Measurements from ENCODE around the gene APOL3.
A peak's percentile ranks its signal among the peaks of the same experiment; 100 is the strongest.

DNA sequence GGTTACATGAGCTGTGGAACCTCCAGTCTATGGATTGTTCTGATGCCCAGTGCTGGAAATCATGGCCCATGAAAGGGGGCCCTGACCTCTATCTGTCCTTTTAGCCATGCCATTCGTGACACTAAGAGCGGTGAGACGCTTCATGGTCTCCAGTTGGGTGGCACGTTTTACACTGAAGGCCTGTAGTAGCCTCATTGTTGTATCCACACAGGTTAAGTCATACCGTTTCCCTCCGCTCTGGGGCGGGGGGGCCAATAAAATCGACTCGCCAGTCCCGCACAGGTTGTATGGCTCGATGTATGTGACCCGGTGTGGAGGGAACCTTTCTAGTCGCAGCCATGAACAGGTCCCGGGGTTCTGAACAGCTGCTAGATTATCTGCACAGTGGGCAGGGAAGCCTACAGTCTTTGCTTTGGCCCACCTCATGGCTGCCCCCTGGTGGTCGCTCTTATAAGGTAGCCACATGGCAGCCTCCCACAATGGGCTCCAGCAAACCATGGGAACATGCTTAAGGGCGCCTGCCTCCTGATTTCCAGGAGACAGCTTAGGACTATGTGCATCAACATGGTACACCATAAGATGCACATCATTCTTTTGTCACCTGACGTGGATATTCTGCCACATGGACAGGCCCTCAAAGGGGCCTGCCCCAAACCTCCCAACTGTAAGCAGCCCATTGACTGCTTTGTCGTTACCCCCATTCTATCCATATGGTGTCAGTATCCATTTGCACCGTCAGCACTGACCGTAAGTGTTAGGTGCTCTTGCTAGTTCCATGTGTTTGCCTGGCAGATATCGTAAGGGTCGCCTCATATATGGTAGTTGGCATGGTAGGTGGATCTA is 19.7 kb upstream of the APOL3 start:
- TF ChIP-seq, protein P1, sequence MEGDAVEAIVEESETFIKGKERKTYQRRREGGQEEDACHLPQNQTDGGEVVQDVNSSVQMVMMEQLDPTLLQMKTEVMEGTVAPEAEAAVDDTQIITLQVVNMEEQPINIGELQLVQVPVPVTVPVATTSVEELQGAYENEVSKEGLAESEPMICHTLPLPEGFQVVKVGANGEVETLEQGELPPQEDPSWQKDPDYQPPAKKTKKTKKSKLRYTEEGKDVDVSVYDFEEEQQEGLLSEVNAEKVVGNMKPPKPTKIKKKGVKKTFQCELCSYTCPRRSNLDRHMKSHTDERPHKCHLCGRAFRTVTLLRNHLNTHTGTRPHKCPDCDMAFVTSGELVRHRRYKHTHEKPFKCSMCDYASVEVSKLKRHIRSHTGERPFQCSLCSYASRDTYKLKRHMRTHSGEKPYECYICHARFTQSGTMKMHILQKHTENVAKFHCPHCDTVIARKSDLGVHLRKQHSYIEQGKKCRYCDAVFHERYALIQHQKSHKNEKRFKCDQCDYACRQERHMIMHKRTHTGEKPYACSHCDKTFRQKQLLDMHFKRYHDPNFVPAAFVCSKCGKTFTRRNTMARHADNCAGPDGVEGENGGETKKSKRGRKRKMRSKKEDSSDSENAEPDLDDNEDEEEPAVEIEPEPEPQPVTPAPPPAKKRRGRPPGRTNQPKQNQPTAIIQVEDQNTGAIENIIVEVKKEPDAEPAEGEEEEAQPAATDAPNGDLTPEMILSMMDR (conservative IDR thresholded peaks at IDR 0.05; ENCODE audit: low read depth, low read length): peak; percentile 94
- TF ChIP-seq EZH2 (IDR thresholded peaks at IDR 0.05; ENCODE audit: borderline replicate concordance, low read depth, low read length, poor library complexity, severe bottlenecking): no peak
